Fibroblast of lung (primary cell): ENCODE measurements around the gene POPDC2. TPM values are rescaled to one million over a fixed set of nuclear protein-coding genes. Genes with fewer than 3 reads are reported as not detected.

Experiments used
- DNase-seq, 2 donors: peaks; one replicate each; pipeline versions ENCODE4 v3.0.0 to v3.0.0-alpha.2; 2010; ENCODE audit warnings: low read depth in 2 of 2
- H2AFZ ChIP-seq: 2 replicates; pipeline ENCODE4 v1.5.1; 2012; ENCODE audit warnings: low read length, control low read depth, inconsistent platforms
- H3K27ac ChIP-seq: 2 replicates; pipeline ENCODE4 v1.5.1; 2011; ENCODE audit warnings: low read length, control low read depth; ENCODE audit not compliant: insufficient read depth
- H3K27me3 ChIP-seq: 2 replicates; pipeline ENCODE4 v1.5.1; 2011; ENCODE audit warnings: mild to moderate bottlenecking, low read length; ENCODE audit not compliant: control insufficient read depth, insufficient read depth
- H3K36me3 ChIP-seq: 2 replicates; pipeline ENCODE4 v1.5.1; 2011; ENCODE audit warnings: low read length; ENCODE audit not compliant: control insufficient read depth, insufficient read depth
- H3K4me1 ChIP-seq: 2 replicates; pipeline ENCODE4 v1.5.1; 2011; ENCODE audit warnings: low read length; ENCODE audit not compliant: control insufficient read depth, insufficient read depth; ENCODE audit errors: extremely low read depth
- H3K4me2 ChIP-seq: 2 replicates; pipeline ENCODE4 v1.5.1; 2011; ENCODE audit warnings: low read length, control low read depth; ENCODE audit not compliant: insufficient read depth; ENCODE audit errors: extremely low read depth
- H3K4me3 ChIP-seq, 4 experiments: fragments of 200-600 bp in 1 of 4; sonication (generic) in 1 of 4; replicated peaks in 1 of 4; 2 replicates each; pipeline ENCODE4 v1.5.1; 2011 to 2016; ENCODE audit warnings: low read length in 4 of 4, low read depth in 3 of 4, mild to moderate bottlenecking in 3 of 4, control low read depth in 2 of 4, inconsistent platforms in 1 of 4, mixed read lengths in 1 of 4; ENCODE audit not compliant: insufficient read depth in 1 of 4; ENCODE audit errors: control extremely low read depth in 1 of 4
- H3K79me2 ChIP-seq: 2 replicates; pipeline ENCODE4 v1.5.1; 2012; ENCODE audit warnings: mild to moderate bottlenecking, low read length, inconsistent platforms; ENCODE audit not compliant: control insufficient read depth, insufficient read depth
- H3K9ac ChIP-seq: 2 replicates; pipeline ENCODE4 v1.5.1; 2011; ENCODE audit warnings: mild to moderate bottlenecking, low read length, control low read depth; ENCODE audit not compliant: insufficient read depth
- H3K9me3 ChIP-seq: 2 replicates; pipeline ENCODE4 v1.5.1; 2012; ENCODE audit warnings: low read depth, low read length; ENCODE audit not compliant: control insufficient read depth, insufficient read depth
- H4K20me1 ChIP-seq: 2 replicates; pipeline ENCODE4 v1.5.1; 2011; ENCODE audit warnings: low read length; ENCODE audit not compliant: control insufficient read depth, insufficient read depth; ENCODE audit errors: extremely low read depth
- EZH2 ChIP-seq: IDR thresholded peaks from 2 replicates; pipeline ENCODE4 v1.5.1; 2012; ENCODE audit warnings: low read length, control low read depth, mild to moderate bottlenecking; ENCODE audit errors: missing control alignments
- polyA plus RNA-seq, 2 donors: library from polyadenylated mRNA; depleted of rRNA in 1 of 2; stranded (reverse) in 1 of 2; unstranded in 1 of 2; fragments of >200 nt; gene quantifications; 2 replicates each; pipeline ENCODE4 v1.2.1, GENCODE V29; 2011 to 2012; ENCODE audit warnings: missing spikeins in 1 of 2
- total RNA-seq: library from RNA; depleted of rRNA; stranded (reverse); fragments of >200 nt; gene quantifications from 2 replicates; pipeline ENCODE4 v1.2.1, GENCODE V29; 2014
- TF ChIP-seq, protein P1 (sequence below), 2 donors: IDR thresholded peaks in 1 of 2; conservative IDR thresholded peaks in 1 of 2; 1 replicate in 1 of 2; 2 replicates in 1 of 2; pipeline ENCODE4 v1.5.1; 2011 to 2012; ENCODE audit warnings: low read length in 2 of 2, control low read depth in 1 of 2, inconsistent platforms in 1 of 2, low read depth in 1 of 2, mild to moderate bottlenecking in 1 of 2

The POPDC2 gene
- total and polyA plus RNA-seq, 2 donors (not counting 1 experiment from before 2014, with no cell fraction given) = 0.17 to 0.26 TPM

- H2AFZ ChIP-seq = no peak overlapping the region
- H3K9ac ChIP-seq = no peak overlapping the region
These were observed 3.5 kb upstream of the POPDC2 start for GRCh38 chr3:119663885-119664284.

GRCh38 chr3:119662604-119663373 is 2.4 kb upstream of the POPDC2 start:
- H3K4me2 ChIP-seq = peak overlapping the region; percentile 13
- H3K9me3 ChIP-seq = no peaks in the 10 kb centered on the region

More at GRCh38 chr3:119663885-119664284, 3.5 kb upstream of the POPDC2 start:
- Histone ChIP-seq H3K36me3 (no peaks in the 10 kb centered on the region), H3K4me1 (no peaks in the 10 kb centered on the region), H3K27me3 (no peaks in the 10 kb centered on the region), H3K27ac (no peak overlapping the region), H4K20me1 (no peaks in the 10 kb centered on the region), H3K9me3 (no peaks in the 10 kb centered on the region), H3K79me2 (no peaks in the 10 kb centered on the region), H3K4me2 (no peak overlapping the region), H3K4me3 (no peak overlapping the region)
- TF ChIP-seq, protein P1, sequence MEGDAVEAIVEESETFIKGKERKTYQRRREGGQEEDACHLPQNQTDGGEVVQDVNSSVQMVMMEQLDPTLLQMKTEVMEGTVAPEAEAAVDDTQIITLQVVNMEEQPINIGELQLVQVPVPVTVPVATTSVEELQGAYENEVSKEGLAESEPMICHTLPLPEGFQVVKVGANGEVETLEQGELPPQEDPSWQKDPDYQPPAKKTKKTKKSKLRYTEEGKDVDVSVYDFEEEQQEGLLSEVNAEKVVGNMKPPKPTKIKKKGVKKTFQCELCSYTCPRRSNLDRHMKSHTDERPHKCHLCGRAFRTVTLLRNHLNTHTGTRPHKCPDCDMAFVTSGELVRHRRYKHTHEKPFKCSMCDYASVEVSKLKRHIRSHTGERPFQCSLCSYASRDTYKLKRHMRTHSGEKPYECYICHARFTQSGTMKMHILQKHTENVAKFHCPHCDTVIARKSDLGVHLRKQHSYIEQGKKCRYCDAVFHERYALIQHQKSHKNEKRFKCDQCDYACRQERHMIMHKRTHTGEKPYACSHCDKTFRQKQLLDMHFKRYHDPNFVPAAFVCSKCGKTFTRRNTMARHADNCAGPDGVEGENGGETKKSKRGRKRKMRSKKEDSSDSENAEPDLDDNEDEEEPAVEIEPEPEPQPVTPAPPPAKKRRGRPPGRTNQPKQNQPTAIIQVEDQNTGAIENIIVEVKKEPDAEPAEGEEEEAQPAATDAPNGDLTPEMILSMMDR (conservative IDR thresholded peaks at IDR 0.05 in 1 of 2, IDR thresholded peaks at IDR 0.05 in 1 of 2; ENCODE audit: low read depth in 1 of 2, low read length in 2 of 2) = no peak
- TF ChIP-seq EZH2 = no peak
- peak in 1 of 2 donors; percentile 28 for DNase-seq

DNA sequence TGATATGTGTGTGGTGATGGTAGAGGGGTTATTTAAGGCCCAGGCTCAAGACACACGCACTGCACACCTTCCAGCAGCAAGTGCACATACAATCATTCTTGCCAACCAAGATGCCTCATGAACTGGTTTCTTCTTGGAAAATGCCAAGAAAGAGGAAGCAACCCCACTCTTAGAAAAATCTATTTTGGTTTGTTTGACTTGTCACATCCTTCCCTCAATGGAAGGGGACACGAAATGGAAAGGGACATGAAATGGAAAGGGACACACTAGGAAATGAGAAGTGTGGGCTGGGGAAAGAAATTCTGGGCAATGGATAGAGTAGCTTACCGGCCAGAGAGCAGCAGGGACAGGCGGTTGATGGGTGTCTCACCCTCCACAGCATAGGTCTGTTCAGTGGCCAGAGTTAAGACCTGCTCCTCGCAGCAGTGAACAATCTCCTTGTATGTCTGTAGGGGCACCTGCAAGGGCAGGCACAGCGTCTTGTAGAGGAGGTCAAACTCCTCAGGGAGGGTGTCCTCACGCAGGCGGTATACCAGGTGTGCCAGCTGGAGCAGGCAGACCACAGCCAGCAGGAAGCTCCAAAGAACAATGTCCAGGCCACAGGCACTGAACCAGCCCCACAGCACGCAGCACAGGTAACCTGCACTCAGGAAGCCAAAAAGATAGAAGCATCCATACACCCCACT is 640 bp downstream of the POPDC2 start:
- Histone ChIP-seq H3K27me3 (no peaks in the 10 kb centered on the region), H3K27ac (no peak overlapping the region)

More at GRCh38 chr3:119662604-119663373, 2.4 kb upstream of the POPDC2 start:
- TF ChIP-seq, protein P1 (conservative IDR thresholded peaks at IDR 0.05 in 1 of 2, IDR thresholded peaks at IDR 0.05 in 1 of 2; ENCODE audit: low read depth in 1 of 2, low read length in 2 of 2) = peak in 1 of 2 donors; percentile 17
- TF ChIP-seq EZH2 = no peak
- Histone ChIP-seq H4K20me1 (no peaks in the 10 kb centered on the region), H3K36me3 (no peaks in the 10 kb centered on the region), H3K9ac (no peak overlapping the region), H3K4me3 (no peak overlapping the region), H3K79me2 (no peaks in the 10 kb centered on the region), H3K27me3 (no peaks in the 10 kb centered on the region), H3K27ac (no peak overlapping the region), H3K4me1 (no peaks in the 10 kb centered on the region), H2AFZ (no peak overlapping the region)
- DNase-seq = peak; percentile 31 to 37

More for the DNA sequence above, 640 bp downstream of the POPDC2 start:
- Histone ChIP-seq H3K36me3 (no peaks in the 10 kb centered on the region), H3K9me3 (no peaks in the 10 kb centered on the region), H3K4me1 (no peaks in the 10 kb centered on the region), H4K20me1 (no peaks in the 10 kb centered on the region), H3K4me3 (no peak overlapping the region), H3K79me2 (no peaks in the 10 kb centered on the region), H3K9ac (no peak overlapping the region), H3K4me2 (no peak overlapping the region), H2AFZ (no peak overlapping the region)
- TF ChIP-seq, protein P1 (conservative IDR thresholded peaks at IDR 0.05 in 1 of 2, IDR thresholded peaks at IDR 0.05 in 1 of 2; ENCODE audit: low read depth in 1 of 2, low read length in 2 of 2) = no peak
- TF ChIP-seq EZH2 = no peak
- DNase-seq = no peak
